Measurements from ENCODE around the gene GPS1.

GPS1 gene

GRCh38 chr17:82017612-82018151 lies 34.0 kb upstream of the GPS1 start:
- H3K4me1 ChIP-seq (ENCODE audit: control insufficient read depth, insufficient read depth, low read length), result peaks cover 17% of the 10 kb centered on the region
- H3K27me3 ChIP-seq (ENCODE audit: control insufficient read depth, insufficient read depth, low read length), result no peaks in the 10 kb centered on the region
- no peak overlapping the region for H3K4me3 ChIP-seq (ENCODE audit: low read length)
- H3K36me3 ChIP-seq (ENCODE audit: control insufficient read depth, insufficient read depth, low read length), result no peaks in the 10 kb centered on the region
- no peak overlapping the region for H3K9ac ChIP-seq (ENCODE audit: low read length)
- no peak overlapping the region for H3K27ac ChIP-seq (ENCODE audit: low read depth, low read length)

- Histone ChIP-seq H3K4me1 (ENCODE audit: control insufficient read depth, insufficient read depth, low read length) (peaks cover 17% of the 10 kb centered on the region), H3K36me3 (ENCODE audit: control insufficient read depth, insufficient read depth, low read length) (no peaks in the 10 kb centered on the region), H3K4me3 (ENCODE audit: low read length) (no peak overlapping the region), H3K27ac (ENCODE audit: low read depth, low read length) (no peak overlapping the region), H3K9ac (ENCODE audit: low read length) (no peak overlapping the region), H3K27me3 (ENCODE audit: control insufficient read depth, insufficient read depth, low read length) (no peaks in the 10 kb centered on the region)
Observed at GRCh38 chr17:82018152-82018988, 33.3 kb upstream of the GPS1 start.

- Histone ChIP-seq H3K27me3 (ENCODE audit: control insufficient read depth, insufficient read depth, low read length) (no peaks in the 10 kb centered on the region), H3K36me3 (ENCODE audit: control insufficient read depth, insufficient read depth, low read length) (no peaks in the 10 kb centered on the region), H3K4me3 (ENCODE audit: low read length) (no peak overlapping the region), H3K4me1 (ENCODE audit: control insufficient read depth, insufficient read depth, low read length) (peaks cover 13% of the 10 kb centered on the region), H3K9ac (ENCODE audit: low read length) (no peak overlapping the region), H3K27ac (ENCODE audit: low read depth, low read length) (no peak overlapping the region)
Observed at GRCh38 chr17:82018989-82019689, 32.6 kb upstream of the GPS1 start.

GRCh38 chr17:82019690-82020571 lies 31.8 kb upstream of the GPS1 start:
- H3K36me3 ChIP-seq (ENCODE audit: control insufficient read depth, insufficient read depth, low read length), result no peaks in the 10 kb centered on the region
- H3K27me3 ChIP-seq (ENCODE audit: control insufficient read depth, insufficient read depth, low read length), result no peaks in the 10 kb centered on the region
- H3K4me3 ChIP-seq (ENCODE audit: low read length), result no peak overlapping the region
- H3K9ac ChIP-seq (ENCODE audit: low read length), result no peak overlapping the region
- H3K4me1 ChIP-seq (ENCODE audit: control insufficient read depth, insufficient read depth, low read length), result peaks cover 15% of the 10 kb centered on the region
- no peak overlapping the region for H3K27ac ChIP-seq (ENCODE audit: low read depth, low read length)

GRCh38 chr17:82020572-82021106 lies 31.1 kb upstream of the GPS1 start:
- peaks cover 15% of the 10 kb centered on the region for H3K4me1 ChIP-seq (ENCODE audit: control insufficient read depth, insufficient read depth, low read length)
- H3K36me3 ChIP-seq (ENCODE audit: control insufficient read depth, insufficient read depth, low read length), result no peaks in the 10 kb centered on the region
- H3K9ac ChIP-seq (ENCODE audit: low read length), result no peak overlapping the region
- H3K27ac ChIP-seq (ENCODE audit: low read depth, low read length), result no peak overlapping the region
- peak overlapping the region; percentile 92 for H3K4me3 ChIP-seq (ENCODE audit: low read length)
- H3K27me3 ChIP-seq (ENCODE audit: control insufficient read depth, insufficient read depth, low read length), result no peaks in the 10 kb centered on the region

GRCh38 chr17:82021107-82021899 lies 30.4 kb upstream of the GPS1 start:
- Histone ChIP-seq H3K4me3 (ENCODE audit: low read length) (peak overlapping the region; percentile 92), H3K4me1 (ENCODE audit: control insufficient read depth, insufficient read depth, low read length) (peaks cover 15% of the 10 kb centered on the region), H3K9ac (ENCODE audit: low read length) (no peak overlapping the region), H3K27ac (ENCODE audit: low read depth, low read length) (no peak overlapping the region), H3K27me3 (ENCODE audit: control insufficient read depth, insufficient read depth, low read length) (no peaks in the 10 kb centered on the region), H3K36me3 (ENCODE audit: control insufficient read depth, insufficient read depth, low read length) (no peaks in the 10 kb centered on the region)

- Histone ChIP-seq H3K9ac (ENCODE audit: low read length) (peak overlapping the region; percentile 68), H3K4me1 (ENCODE audit: control insufficient read depth, insufficient read depth, low read length) (peaks cover 15% of the 10 kb centered on the region), H3K27ac (ENCODE audit: low read depth, low read length) (no peak overlapping the region), H3K27me3 (ENCODE audit: control insufficient read depth, insufficient read depth, low read length) (no peaks in the 10 kb centered on the region), H3K4me3 (ENCODE audit: low read length) (peak overlapping the region; percentile 92), H3K36me3 (ENCODE audit: control insufficient read depth, insufficient read depth, low read length) (no peaks in the 10 kb centered on the region)
Observed at GRCh38 chr17:82021900-82022309, 29.8 kb upstream of the GPS1 start.

- Histone ChIP-seq H3K36me3 (ENCODE audit: control insufficient read depth, insufficient read depth, low read length) (no peaks in the 10 kb centered on the region), H3K27ac (ENCODE audit: low read depth, low read length) (peak within 1 kb of the TSS; percentile 61), H3K4me3 (ENCODE audit: low read length) (peak within 1 kb of the TSS; percentile 92), H3K4me1 (ENCODE audit: control insufficient read depth, insufficient read depth, low read length) (peaks cover 15% of the 10 kb centered on the region), H3K9ac (ENCODE audit: low read length) (peak within 1 kb of the TSS; percentile 68), H3K27me3 (ENCODE audit: control insufficient read depth, insufficient read depth, low read length) (no peaks in the 10 kb centered on the region)
Observed at GRCh38 chr17:82022310-82022980, 29.3 kb upstream of the GPS1 start, which contains the start of gene CENPX. Gene CENPX (minus strand): TSS chr17:82022878. CDS start chr17:82022861, 17 bp downstream.

GRCh38 chr17:82022981-82023446 lies 28.7 kb upstream of the GPS1 start, which contains the start of gene LRRC45:
Gene LRRC45 (plus strand): TSS chr17:82023305. CDS start chr17:82023644, 339 bp downstream.
- Histone ChIP-seq H3K4me1 (ENCODE audit: control insufficient read depth, insufficient read depth, low read length) (peaks cover 15% of the 10 kb centered on the region), H3K36me3 (ENCODE audit: control insufficient read depth, insufficient read depth, low read length) (no peaks in the 10 kb centered on the region), H3K9ac (ENCODE audit: low read length) (peak within 1 kb of the TSS; percentile 68)

GRCh38 chr17:82023447-82024241 lies 28.1 kb upstream of the GPS1 start:
- Histone ChIP-seq H3K27ac (ENCODE audit: low read depth, low read length) (no peak overlapping the region), H3K4me3 (ENCODE audit: low read length) (peak overlapping the region; percentile 82), H3K9ac (ENCODE audit: low read length) (peak overlapping the region; percentile 40), H3K4me1 (ENCODE audit: control insufficient read depth, insufficient read depth, low read length) (peaks cover 15% of the 10 kb centered on the region), H3K36me3 (ENCODE audit: control insufficient read depth, insufficient read depth, low read length) (no peaks in the 10 kb centered on the region), H3K27me3 (ENCODE audit: control insufficient read depth, insufficient read depth, low read length) (no peaks in the 10 kb centered on the region)

More at GRCh38 chr17:82022981-82023446, 28.7 kb upstream of the GPS1 start, which contains the start of gene LRRC45:
- H3K4me3 ChIP-seq (ENCODE audit: low read length), result peak within 1 kb of the TSS; percentile 92
- H3K27ac ChIP-seq (ENCODE audit: low read depth, low read length), result peak within 1 kb of the TSS; percentile 61
- H3K27me3 ChIP-seq (ENCODE audit: control insufficient read depth, insufficient read depth, low read length), result no peaks in the 10 kb centered on the region

All from rectal smooth muscle tissue (tissue), 1 donor.